HG03378 (cell line): ENCODE data around the gene NANOGP8.

Experiments
- ATAC-seq: cut with Tn5 transposase; IDR thresholded peaks from one replicate; pipeline ENCODE4 v1.9.1; 2021; ENCODE audit warnings: mild to moderate bottlenecking, moderate library complexity; ENCODE audit not compliant: unreplicated experiment

NANOGP8 gene

DNA sequence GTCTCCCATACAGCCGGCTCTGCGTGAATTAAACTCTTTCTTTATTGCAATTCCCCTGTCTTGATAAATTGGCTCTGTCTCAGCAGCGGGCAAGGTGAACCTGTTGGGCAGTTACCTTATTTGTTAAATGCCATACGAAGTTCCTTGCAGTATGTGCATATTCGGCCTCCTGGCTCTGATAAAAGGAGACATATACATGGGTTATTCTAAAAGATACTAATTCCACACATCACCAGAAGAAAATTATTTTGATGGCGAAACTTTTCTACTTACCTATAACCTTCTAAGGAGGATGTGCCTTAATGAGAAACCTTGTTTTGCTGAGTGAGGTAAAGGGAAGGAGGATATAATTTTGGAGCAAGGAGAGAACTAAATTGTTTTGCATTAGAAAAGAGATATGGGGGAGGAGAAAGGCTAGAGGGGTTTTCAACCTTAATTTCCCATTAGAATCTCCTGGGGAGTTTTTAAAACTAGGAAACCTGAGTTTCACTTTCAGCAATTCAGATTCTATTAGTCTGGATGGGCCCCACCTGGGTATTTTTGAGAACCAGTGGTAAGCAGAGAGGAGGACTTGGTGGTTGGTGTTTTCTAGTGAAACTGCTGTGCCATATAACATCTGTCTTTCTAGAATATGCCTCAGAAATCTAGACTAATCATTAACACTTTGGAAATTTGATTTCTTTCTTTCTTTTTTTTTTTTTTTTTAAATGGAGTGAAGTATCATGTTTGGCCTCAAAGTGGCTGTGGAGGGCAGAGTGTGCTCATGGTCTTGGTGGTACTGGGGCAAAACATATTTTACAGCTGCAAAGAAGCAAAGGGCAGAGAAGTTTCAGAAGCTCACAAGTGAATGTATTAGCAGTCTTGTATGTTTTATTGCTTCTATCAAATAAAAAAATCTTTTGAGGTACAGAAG lies 23.0 kb downstream of the NANOGP8 start:
- peak; percentile 64 for ATAC-seq

DNA sequence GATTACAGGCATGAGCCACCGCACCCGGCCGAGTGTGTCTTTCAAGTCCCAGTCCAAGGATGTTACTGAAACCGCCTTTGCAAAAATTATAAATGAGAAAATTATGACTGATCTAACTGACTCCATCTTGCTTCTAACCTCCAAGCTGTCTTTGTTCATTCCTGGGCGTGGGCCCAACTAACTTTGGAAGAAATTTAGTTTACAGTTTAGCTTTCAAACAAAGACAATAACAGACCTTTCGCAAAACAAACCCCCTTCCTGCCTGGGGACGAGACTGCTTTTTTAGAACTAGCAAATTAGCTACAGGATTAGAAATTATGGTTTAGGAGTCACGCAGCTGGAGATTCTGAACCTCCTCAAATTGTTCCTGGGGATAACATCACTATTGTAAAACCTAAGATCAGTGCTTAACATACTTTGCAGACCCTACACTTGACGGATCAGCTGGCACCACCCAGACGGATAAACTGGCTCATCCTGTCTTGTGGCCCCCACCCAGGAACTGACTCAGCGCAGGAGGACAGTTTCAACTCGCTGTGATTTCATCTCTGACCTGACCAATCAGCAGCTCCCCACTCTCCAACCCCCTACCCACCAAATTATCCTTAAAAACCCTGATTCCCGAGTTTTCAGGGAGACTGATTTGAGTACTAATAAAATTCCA lies 23.8 kb downstream of the NANOGP8 start:
- no peak for ATAC-seq

DNA sequence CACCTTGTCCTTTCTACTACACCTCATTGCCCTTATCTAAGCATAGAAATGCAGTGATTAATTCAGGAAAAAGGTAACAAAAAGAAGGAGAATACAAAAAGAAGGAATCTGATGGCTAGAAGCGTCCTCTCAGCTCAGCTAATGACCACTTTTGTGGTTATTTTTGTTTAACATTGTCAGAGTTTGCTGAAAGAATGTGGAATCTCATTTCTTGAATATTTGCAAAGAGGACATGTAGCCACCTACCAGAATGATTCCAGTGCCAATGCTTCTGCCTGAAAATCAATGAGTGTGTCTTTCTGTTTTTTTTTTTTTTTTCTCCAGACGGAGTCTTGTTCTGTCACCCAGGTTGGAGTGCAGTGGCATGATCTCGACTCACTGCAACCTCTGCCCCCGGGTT lies 24.5 kb downstream of the NANOGP8 start:
- no peak for ATAC-seq

DNA sequence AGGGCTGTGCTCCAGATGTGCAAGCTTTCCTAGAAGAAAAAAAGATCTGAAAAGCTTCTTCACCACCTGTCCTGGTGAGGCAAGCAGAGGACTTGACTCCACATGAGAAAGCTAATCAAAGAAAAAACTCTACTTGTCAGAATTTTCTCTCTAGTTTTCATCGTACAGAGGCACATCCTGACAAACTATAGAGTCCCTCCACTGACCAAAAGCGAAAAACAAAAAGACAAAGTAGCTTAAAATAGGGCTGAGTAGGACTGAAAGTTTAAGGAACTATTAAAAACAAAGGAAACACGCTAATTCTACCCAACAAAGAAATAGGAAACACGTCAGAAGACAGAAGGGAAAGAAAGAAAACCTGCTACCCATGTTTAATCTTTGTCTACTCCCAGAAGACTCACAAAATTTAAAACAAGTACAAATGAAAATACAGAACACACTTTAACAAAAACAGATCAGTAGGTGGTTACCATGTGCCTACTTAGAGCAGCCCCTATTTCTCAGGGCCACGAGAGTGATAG lies 26.5 kb downstream of the NANOGP8 start:
- peak; percentile 41 for ATAC-seq

DNA sequence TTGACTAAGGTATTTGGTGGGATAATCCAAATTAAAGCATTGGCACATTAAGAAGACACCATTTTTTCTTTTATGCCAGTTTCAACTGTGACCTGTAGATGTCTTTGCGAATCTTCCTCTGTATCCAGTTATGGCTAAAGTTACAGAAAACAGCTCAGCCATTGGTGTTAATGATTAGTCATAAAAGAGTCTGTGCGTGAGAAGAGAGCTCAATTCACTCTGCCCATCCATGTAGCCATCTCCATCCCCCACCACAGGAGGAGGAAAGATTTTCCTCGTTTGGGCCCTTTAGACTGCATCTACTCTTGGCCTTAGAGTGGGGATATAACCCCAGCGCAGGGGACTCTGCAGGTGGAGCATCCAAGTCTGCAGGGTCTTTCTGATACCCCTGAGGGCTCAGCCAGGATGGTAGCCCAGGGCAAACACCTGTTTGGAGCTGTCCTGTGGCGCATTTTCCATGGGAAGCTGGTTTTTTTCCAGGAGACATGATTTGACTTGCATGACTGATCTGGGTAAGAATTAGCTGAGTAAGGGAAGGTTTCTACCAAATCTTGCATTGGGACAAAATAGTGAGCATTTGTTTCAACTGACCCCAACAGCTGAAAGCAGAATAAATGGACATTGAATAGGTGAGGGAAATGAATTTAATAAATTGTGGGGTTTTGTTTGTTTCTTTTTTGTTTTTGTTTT lies 29.5 kb downstream of the NANOGP8 start:
- ATAC-seq, result no peak

DNA sequence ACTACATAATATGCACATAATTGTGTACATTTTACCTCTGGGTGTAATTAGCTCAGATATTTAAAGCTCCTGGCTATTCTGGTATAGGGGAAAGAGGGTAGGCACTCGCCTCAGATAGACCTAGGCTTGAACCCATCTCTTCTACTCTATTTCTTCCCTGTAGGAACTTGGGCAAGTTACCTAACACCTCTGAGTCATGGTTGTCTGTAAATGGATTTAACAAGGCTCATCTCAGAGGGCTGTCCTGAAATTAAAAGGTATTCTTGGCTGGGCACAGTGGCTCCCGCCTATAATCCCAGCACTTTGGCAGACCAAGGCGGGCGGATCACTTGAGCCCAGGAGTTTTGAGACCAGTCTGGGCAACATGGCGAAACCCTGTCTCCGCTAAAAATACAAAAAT lies 30.7 kb downstream of the NANOGP8 start:
- ATAC-seq, result no peak

DNA sequence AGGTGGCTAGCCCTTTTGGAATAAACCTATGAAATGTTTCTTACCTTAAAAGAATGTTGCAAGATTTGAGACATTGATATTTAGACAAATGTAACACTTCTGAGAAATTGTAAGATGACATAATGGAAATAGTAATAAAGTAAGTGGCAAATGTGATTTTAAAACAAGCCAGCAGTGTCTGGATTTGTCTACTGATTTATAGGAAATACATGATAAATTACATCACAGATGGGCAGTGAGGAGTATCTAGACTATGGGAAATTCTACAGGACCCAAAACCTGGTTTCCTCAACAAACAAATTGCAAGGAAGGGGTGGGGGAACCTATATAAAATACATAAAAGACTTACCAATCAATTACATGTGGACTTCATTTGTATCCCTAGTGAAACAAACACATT lies 37.1 kb downstream of the NANOGP8 start:
- no peak for ATAC-seq

DNA sequence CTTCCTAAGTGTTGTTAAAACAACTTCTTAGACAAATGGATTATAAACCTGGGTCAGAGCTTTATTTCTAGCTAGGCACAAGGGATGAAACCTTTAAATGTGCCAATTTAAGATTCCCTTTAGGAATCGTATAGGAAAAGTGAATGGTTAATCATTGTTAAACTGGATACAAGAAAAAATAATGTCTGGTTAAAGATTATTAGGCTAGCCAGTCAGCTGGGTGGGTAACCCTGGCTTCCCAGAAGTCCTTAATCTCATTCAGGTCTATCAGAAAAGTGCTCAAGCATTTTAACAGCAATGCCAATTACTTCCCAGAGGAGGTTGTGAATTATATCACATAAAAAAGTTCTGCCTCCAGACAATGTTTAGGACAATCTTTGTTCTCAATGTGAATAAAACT lies 37.6 kb downstream of the NANOGP8 start:
- ATAC-seq, result no peak

DNA sequence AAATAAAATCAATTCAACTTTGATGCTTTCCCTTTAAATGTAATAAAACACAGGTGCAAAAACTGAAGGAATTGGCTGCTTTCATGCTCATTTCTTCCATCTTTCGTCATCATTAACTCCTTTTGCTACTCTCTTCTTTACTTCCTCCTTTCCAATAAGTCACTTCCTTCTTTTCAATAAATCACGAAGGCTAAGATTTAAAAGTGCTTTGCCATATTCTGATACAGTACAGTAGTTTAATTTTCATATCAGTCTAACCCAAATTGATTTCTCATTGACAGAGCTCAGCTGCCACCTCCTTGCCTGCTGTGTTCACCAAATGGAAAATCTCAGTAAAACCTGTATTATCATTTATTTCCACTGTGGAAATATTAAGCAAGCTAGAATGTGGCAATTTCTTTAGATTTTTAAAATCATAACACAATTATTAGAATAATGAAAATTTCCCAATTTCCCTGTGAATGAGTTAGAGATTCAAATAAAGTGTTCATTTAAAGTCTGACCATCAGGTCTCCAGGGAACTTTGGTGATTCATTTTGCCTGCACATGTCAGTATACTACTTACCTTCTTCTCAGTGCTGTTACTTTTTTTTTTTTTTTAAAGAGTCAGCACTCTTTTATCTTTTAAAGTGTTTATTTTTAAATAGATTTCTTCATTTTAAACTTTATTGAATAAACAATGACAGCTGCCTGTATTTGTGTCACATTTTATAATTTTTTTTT lies 41.6 kb downstream of the NANOGP8 start:
- no peak for ATAC-seq

DNA sequence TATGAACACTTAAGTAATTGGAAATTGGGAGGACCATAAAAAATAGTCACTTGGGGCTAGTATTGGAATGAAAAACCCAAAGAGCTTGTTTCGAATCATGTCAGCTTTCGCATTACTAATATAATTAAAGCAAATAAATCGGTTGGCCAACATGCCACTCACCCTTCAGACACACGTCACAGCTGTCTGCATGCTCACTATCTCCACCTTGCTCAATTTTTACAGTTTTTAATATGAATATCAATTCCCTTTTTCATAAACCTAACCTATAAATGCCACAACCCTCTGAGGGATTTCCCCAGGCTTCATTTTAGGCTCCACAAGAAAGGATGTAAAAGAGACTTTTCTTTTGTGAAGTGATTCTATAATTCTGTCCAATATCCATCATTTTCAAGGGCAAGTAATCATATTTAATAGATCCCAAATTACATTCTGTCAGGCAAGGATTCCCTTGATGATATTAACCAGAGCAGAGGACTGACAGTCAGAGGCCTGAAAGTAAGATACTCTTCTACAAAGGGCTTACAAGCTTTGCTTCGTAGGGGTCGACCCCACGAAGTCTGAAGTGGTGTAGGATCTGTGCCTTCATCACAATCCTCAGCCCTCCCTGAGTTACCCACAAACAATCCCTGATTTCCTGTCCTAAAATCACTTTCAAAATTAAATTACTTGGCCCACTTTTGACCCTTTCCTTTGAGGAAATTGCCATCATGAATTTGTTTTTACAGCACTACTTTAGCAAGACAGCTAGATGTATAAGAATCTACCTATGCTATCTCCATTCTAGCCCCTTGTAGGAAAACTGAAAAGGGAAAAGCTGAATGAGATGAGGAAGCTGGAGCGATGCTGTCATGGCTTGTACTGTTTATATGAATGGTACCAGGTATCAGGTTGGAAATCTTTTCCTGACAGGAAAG lies 44.5 kb downstream of the NANOGP8 start:
- ATAC-seq, result no peak

DNA sequence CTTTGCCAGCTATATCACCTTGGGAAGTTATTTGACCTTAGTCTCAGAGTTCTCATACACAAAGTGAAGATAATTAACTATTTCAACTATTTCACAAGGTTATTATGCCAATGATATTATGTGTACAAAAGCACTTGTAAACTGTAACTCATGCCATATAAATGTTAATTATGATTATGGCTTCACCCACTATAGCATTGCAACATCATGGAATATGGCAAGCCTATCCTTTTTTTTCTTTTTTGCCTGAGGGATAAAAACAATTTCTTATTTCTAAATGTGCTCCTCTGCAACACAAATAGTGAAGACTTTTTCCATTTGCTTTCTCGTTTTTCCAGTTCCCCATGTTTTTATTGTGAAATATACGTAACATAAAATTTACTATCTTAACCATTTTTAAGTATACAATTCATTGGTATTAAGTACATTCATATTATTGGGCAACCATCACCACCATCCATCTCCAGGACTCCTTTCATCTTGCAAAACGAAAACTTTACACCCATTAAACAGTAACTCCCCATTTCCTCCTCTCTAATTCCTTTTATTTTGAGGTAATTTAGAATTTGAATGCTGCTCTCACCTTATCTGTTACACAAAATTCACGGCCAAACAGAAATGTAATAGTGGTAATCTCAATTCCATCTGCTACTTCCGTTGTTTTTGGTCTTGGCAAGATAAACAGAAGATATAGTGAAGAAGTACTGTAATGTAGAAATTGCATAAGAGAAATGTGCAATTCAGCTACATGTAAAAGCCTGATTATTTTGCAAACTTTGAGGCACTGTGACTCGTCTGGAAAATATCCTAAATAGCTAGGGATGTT lies 46.3 kb downstream of the NANOGP8 start:
- no peak for ATAC-seq
